Measurements from ENCODE around the gene CENPVL2.
"Not testable (repeated sequence)": the region's sequence is repeated elsewhere in the genome, so short reads cannot be mapped to it uniquely, and the experiment has no call there.

The CENPVL2 gene

GRCh38 chrX:51679689-51680433, 2.8 kb downstream of the CENPVL2 start:
- peak; percentile 73 for ATAC-seq (ENCODE audit: low read depth)
- H3K4me1 ChIP-seq (ENCODE audit: insufficient read depth, poor library complexity, severe bottlenecking); H3K27ac ChIP-seq (ENCODE audit: poor library complexity, severe bottlenecking); H3K27me3 ChIP-seq (ENCODE audit: insufficient read depth, poor library complexity, severe bottlenecking); DNase-seq (ENCODE audit: low spot score); H3K4me3 ChIP-seq (ENCODE audit: severe bottlenecking); H3K36me3 ChIP-seq (ENCODE audit: low read depth); H3K9me3 ChIP-seq (ENCODE audit: severe bottlenecking): not testable (repeated sequence)

GRCh38 chrX:51665981-51666380, 16.6 kb downstream of the CENPVL2 start:
- TF ChIP-seq, protein P1, sequence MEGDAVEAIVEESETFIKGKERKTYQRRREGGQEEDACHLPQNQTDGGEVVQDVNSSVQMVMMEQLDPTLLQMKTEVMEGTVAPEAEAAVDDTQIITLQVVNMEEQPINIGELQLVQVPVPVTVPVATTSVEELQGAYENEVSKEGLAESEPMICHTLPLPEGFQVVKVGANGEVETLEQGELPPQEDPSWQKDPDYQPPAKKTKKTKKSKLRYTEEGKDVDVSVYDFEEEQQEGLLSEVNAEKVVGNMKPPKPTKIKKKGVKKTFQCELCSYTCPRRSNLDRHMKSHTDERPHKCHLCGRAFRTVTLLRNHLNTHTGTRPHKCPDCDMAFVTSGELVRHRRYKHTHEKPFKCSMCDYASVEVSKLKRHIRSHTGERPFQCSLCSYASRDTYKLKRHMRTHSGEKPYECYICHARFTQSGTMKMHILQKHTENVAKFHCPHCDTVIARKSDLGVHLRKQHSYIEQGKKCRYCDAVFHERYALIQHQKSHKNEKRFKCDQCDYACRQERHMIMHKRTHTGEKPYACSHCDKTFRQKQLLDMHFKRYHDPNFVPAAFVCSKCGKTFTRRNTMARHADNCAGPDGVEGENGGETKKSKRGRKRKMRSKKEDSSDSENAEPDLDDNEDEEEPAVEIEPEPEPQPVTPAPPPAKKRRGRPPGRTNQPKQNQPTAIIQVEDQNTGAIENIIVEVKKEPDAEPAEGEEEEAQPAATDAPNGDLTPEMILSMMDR (IDR thresholded peaks at IDR 0.05; ENCODE audit: poor library complexity, severe bottlenecking) = no peak
- H3K36me3 ChIP-seq (ENCODE audit: low read depth) = no peaks in the 10 kb centered on the region
- ATAC-seq (ENCODE audit: low read depth) (no peak), DNase-seq (ENCODE audit: low spot score) (no peak)
- no peaks in the 10 kb centered on the region for H3K27me3 ChIP-seq (ENCODE audit: insufficient read depth, poor library complexity, severe bottlenecking)
- no peaks in the 10 kb centered on the region for H3K4me1 ChIP-seq (ENCODE audit: insufficient read depth, poor library complexity, severe bottlenecking)
- no peak overlapping the region for H3K4me3 ChIP-seq (ENCODE audit: severe bottlenecking)
- H3K9me3 ChIP-seq (ENCODE audit: severe bottlenecking) = no peaks in the 10 kb centered on the region
- H3K27ac ChIP-seq (ENCODE audit: poor library complexity, severe bottlenecking) = no peak overlapping the region

GRCh38 chrX:51643377-51643776, 39.3 kb downstream of the CENPVL2 start:
- ATAC-seq (ENCODE audit: low read depth) (no peak), DNase-seq (ENCODE audit: low spot score) (no peak)
- Histone ChIP-seq H3K36me3 (ENCODE audit: low read depth) (no peaks in the 10 kb centered on the region), H3K9me3 (ENCODE audit: severe bottlenecking) (no peaks in the 10 kb centered on the region), H3K4me3 (ENCODE audit: severe bottlenecking) (no peak overlapping the region), H3K4me1 (ENCODE audit: insufficient read depth, poor library complexity, severe bottlenecking) (no peaks in the 10 kb centered on the region), H3K27me3 (ENCODE audit: insufficient read depth, poor library complexity, severe bottlenecking) (no peaks in the 10 kb centered on the region), H3K27ac (ENCODE audit: poor library complexity, severe bottlenecking) (no peak overlapping the region)
- TF ChIP-seq, protein P1 (IDR thresholded peaks at IDR 0.05; ENCODE audit: poor library complexity, severe bottlenecking) = no peak

DNA sequence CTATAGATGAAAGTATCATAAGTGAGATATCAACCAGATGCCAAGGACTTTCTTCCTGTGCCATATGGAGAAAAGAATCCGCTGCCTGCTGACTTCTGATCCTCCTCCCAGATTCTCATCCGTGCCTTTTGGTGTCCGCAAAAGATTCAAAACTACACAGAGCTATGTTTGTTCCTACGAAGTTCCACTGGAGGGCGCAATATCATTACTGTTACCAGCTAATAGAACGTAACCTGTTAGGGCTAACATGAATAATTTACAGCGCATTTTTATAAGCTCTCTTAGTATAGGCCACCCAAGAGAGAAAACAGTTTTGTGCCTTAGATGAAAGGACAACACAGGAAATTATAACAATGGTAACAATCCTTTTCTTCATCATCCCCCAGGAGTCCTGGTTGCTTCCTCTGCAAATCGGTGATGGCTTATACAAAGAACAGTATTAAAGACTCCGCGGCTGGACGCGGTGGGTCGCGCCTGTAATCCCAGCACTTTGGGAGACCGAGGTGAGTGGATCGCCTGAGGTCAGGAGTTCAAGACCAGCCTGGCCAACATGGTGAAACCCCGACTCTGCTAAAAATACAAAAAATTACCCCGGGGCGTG, 41.1 kb downstream of the CENPVL2 start:
- Histone ChIP-seq H3K4me3 (ENCODE audit: severe bottlenecking) (no peak overlapping the region), H3K36me3 (ENCODE audit: low read depth) (no peaks in the 10 kb centered on the region), H3K9me3 (ENCODE audit: severe bottlenecking) (no peaks in the 10 kb centered on the region), H3K27ac (ENCODE audit: poor library complexity, severe bottlenecking) (no peak overlapping the region), H3K4me1 (ENCODE audit: insufficient read depth, poor library complexity, severe bottlenecking) (no peaks in the 10 kb centered on the region), H3K27me3 (ENCODE audit: insufficient read depth, poor library complexity, severe bottlenecking) (no peaks in the 10 kb centered on the region)
- TF ChIP-seq, protein P1 (IDR thresholded peaks at IDR 0.05; ENCODE audit: poor library complexity, severe bottlenecking) = no peak
- ATAC-seq (ENCODE audit: low read depth) = no peak
- no peak for DNase-seq (ENCODE audit: low spot score)

DNA sequence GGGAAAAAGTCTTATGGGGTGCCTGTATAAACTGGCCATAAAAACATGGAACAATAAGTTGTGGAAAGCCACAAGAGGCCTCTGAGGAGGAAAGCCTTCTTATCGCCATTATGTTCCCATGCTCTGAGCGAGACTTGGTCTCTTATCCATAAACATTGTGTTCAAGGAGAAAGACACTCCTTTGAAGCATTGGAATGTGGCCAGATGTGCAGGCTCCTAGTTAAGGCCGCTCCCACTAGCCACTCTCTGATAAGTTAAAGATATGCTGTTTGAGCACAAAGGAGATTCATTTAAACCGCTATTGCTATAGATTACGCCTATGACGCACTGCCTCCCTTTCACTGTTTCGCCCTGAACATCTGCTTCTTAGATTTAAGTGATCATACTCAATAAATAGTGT, 46.1 kb downstream of the CENPVL2 start:
- H3K27me3 ChIP-seq (ENCODE audit: insufficient read depth, poor library complexity, severe bottlenecking); H3K4me3 ChIP-seq (ENCODE audit: severe bottlenecking); H3K4me1 ChIP-seq (ENCODE audit: insufficient read depth, poor library complexity, severe bottlenecking): not testable (repeated sequence)

More for the DNA sequence above, 46.1 kb downstream of the CENPVL2 start:
- ATAC-seq (ENCODE audit: low read depth); H3K36me3 ChIP-seq (ENCODE audit: low read depth); H3K27ac ChIP-seq (ENCODE audit: poor library complexity, severe bottlenecking); DNase-seq (ENCODE audit: low spot score); H3K9me3 ChIP-seq (ENCODE audit: severe bottlenecking): not testable (repeated sequence)
